GM21619 (cell line): ENCODE measurements around the gene XRCC4.
"Not testable (repeated sequence)": the region's sequence is repeated elsewhere in the genome, so short reads cannot be mapped to it uniquely, and the experiment has no call there.

ENCODE experiments used
- ATAC-seq: cut with Tn5 transposase; IDR thresholded peaks from one replicate; pipeline ENCODE4 v1.9.1; 2021; ENCODE audit not compliant: unreplicated experiment

Gene XRCC4

GRCh38 chr5:83342465-83342864, 265.1 kb downstream of the XRCC4 start:
- ATAC-seq, result no peak

GRCh38 chr5:83343299-83343698, 266.0 kb downstream of the XRCC4 start:
- no peak for ATAC-seq

GRCh38 chr5:83345423-83345822, 268.1 kb downstream of the XRCC4 start:
- no peak for ATAC-seq

GRCh38 chr5:83348281-83348780, 271.0 kb downstream of the XRCC4 start:
- no peak for ATAC-seq

GRCh38 chr5:83353231-83353630, 275.9 kb downstream of the XRCC4 start:
- ATAC-seq, result no peak

GRCh38 chr5:83353774-83354173, 276.4 kb downstream of the XRCC4 start:
- ATAC-seq, result no peak

- ATAC-seq, result no peak
Measured at GRCh38 chr5:83354958-83355357, 277.6 kb downstream of the XRCC4 start.

- not testable (repeated sequence) for ATAC-seq
Measured at GRCh38 chr5:83355482-83356014, 278.2 kb downstream of the XRCC4 start.

GRCh38 chr5:83357621-83358231, 280.4 kb downstream of the XRCC4 start:
- ATAC-seq, result no peak

- ATAC-seq, result no peak
Measured at GRCh38 chr5:83360573-83360972, 283.2 kb downstream of the XRCC4 start.

GRCh38 chr5:83362526-83362925, 285.2 kb downstream of the XRCC4 start:
- ATAC-seq, result no peak

GRCh38 chr5:83363111-83363885, 286.0 kb downstream of the XRCC4 start:
- no peak for ATAC-seq

- ATAC-seq, result no peak
Measured at GRCh38 chr5:83363886-83364275, 286.5 kb downstream of the XRCC4 start.

GRCh38 chr5:83364312-83365299, 287.3 kb downstream of the XRCC4 start:
- peak; percentile 49 for ATAC-seq

GRCh38 chr5:83368319-83368718, 291.0 kb downstream of the XRCC4 start:
- peak; percentile 63 for ATAC-seq

- ATAC-seq, result peak; percentile 44
Measured at GRCh38 chr5:83368835-83369234, 291.5 kb downstream of the XRCC4 start.

- ATAC-seq, result no peak
Measured at GRCh38 chr5:83370957-83371356, 293.6 kb downstream of the XRCC4 start.

GRCh38 chr5:83371726-83372125, 294.4 kb downstream of the XRCC4 start:
- no peak for ATAC-seq

GRCh38 chr5:83374547-83374946, 297.2 kb downstream of the XRCC4 start:
- no peak for ATAC-seq

GRCh38 chr5:83375049-83375745, 297.9 kb downstream of the XRCC4 start:
- no peak for ATAC-seq
